Thoracic aorta (tissue), 2 donors: Measurements from ENCODE around the gene LRRN4. TPM values are rescaled to one million over a fixed set of nuclear protein-coding genes. Genes with fewer than 3 reads are reported as not detected.
"Not testable (repeated sequence)": the region's sequence is repeated elsewhere in the genome, so short reads cannot be mapped to it uniquely, and the experiment has no call there.

Source experiments
- ATAC-seq: fragments of 150-250 bp; one replicate; pipeline ENCODE4 v1.8.0; 2017; ENCODE audit warnings: low read depth; ENCODE audit not compliant: insufficient number of reproducible peaks, low FRiP score
- DNase-seq: peaks from one replicate; pipeline ENCODE4 v3.0.0-alpha.2; 2020; ENCODE audit warnings: low spot score
- H3K27ac ChIP-seq, 2 donors: fragments of 200-600 bp; sonication (generic); 1 replicate in 1 of 2; 2 replicates in 1 of 2; pipeline ENCODE4 v1.5.1; 2016; ENCODE audit warnings: mild to moderate bottlenecking in 2 of 2, moderate library complexity in 2 of 2
- H3K27me3 ChIP-seq: fragments of 200-600 bp; sonication (generic); replicated peaks from 2 replicates; pipeline ENCODE4 v1.6.0; 2016; ENCODE audit warnings: mild to moderate bottlenecking; ENCODE audit not compliant: insufficient read depth
- H3K36me3 ChIP-seq: fragments of 200-600 bp; sonication (generic); one replicate; pipeline ENCODE4 v1.5.1; 2016
- H3K4me1 ChIP-seq, 2 donors: fragments of 200-600 bp; sonication (generic); 1 replicate in 1 of 2; 2 replicates in 1 of 2; pipeline versions ENCODE4 v1.5.1 to v1.6.0; 2016; ENCODE audit warnings: low read depth in 2 of 2, mild to moderate bottlenecking in 1 of 2; ENCODE audit not compliant: control insufficient read depth in 1 of 2
- H3K4me3 ChIP-seq: fragments of 200-600 bp; sonication (generic); 2 replicates; pipeline ENCODE4 v1.5.1; 2016; ENCODE audit warnings: mild to moderate bottlenecking
- H3K9me3 ChIP-seq: fragments of 200-600 bp; sonication (generic); 2 replicates; pipeline ENCODE4 v1.5.1; 2016
- total RNA-seq, 2 donors: library from RNA; depleted of rRNA; stranded (reverse); fragments of >200 nt; gene quantifications; one replicate each; pipeline versions ENCODE4 v1.1.0 to v1.2.3, GENCODE V29; 2016
- TF ChIP-seq, protein P1 (sequence below): fragments of 200-600 bp; sonication (generic); IDR thresholded peaks from one replicate; pipeline ENCODE4 v1.5.1; 2019; ENCODE audit warnings: antibody characterized with exemption

The LRRN4 gene
- total RNA-seq, 2 donors from 2014 or later: 0.27 TPM; not detected in 1

DNA sequence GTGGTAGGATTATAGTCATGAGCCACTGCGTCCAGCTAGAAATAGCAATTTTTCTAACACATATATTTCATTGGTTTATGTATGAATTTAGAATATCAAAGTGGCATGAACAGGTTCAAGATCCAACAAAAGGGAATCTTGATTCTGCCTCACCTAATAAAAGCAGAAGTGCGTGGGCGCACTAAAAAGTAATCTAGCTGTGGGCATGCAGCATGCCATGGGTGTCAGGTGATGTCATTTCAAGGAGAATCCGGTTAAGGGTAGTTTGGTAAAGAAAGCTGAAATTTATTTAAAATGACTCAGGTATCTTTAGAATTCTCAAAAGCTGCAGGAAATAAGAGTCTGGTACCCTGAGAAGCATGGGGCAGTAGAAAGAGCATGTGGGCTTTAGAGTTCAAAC, 17.6 kb downstream of the LRRN4 start:
- Histone ChIP-seq H3K27ac (no peak overlapping the region), H3K4me3 (no peak overlapping the region), H3K9me3 (no peaks in the 10 kb centered on the region), H3K4me1 (peaks cover 5 to 18% of the 10 kb centered on the region in 2 donors), H3K27me3 (no peaks in the 10 kb centered on the region), H3K36me3 (peaks cover 26% of the 10 kb centered on the region)
- TF ChIP-seq, protein P1, sequence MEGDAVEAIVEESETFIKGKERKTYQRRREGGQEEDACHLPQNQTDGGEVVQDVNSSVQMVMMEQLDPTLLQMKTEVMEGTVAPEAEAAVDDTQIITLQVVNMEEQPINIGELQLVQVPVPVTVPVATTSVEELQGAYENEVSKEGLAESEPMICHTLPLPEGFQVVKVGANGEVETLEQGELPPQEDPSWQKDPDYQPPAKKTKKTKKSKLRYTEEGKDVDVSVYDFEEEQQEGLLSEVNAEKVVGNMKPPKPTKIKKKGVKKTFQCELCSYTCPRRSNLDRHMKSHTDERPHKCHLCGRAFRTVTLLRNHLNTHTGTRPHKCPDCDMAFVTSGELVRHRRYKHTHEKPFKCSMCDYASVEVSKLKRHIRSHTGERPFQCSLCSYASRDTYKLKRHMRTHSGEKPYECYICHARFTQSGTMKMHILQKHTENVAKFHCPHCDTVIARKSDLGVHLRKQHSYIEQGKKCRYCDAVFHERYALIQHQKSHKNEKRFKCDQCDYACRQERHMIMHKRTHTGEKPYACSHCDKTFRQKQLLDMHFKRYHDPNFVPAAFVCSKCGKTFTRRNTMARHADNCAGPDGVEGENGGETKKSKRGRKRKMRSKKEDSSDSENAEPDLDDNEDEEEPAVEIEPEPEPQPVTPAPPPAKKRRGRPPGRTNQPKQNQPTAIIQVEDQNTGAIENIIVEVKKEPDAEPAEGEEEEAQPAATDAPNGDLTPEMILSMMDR: no peak
- ATAC-seq (no peak), DNase-seq (no peak)

DNA sequence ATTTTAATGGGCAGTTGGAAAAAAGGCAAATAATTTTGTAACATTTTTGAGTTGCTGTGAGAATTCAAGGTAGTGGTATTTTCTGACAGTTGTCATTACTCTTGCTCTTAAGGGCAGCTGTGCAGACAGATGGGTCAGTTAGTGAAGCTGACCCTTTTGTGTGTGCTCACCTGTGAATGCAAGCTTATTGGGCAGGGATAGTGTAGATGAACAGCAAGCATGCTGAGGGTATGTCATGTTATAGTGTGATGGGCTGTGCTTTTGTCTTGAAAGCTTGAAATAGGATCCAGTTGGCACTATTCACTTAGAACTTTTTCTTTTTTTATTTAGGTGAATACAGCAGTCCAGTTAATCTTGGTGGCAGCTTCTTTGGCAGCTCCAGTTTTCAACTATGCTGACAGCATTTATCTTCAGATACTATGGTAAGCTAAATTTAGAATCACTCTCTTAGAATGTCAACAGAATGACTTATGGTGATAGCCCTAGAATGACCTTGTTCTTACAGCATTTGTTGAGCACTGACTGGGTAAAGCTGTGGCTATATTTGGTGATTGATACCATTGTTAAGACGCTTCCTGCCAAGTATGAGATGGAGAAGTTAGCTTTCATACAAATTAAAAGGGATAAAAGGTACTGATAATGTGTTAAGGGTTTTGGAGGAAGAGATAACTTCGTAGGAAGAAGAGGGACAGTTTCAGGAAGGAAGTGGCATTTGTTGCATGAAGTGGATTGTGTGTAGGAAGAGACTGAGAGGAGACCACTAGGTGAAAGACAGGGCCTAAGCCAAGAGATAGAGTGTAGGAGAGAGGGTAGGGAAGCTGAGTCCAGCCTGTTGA, 19.5 kb downstream of the LRRN4 start:
- no peak for ATAC-seq
- H3K4me1 ChIP-seq: peaks cover 10 to 23% of the 10 kb centered on the region in 2 donors
- no peak overlapping the region for H3K4me3 ChIP-seq
- TF ChIP-seq, protein P1: no peak
- peaks cover 16% of the 10 kb centered on the region for H3K36me3 ChIP-seq
- DNase-seq: no peak
- H3K27ac ChIP-seq: peak overlapping the region; percentile 10 to 27
- no peaks in the 10 kb centered on the region for H3K9me3 ChIP-seq
- H3K27me3 ChIP-seq: no peaks in the 10 kb centered on the region

DNA sequence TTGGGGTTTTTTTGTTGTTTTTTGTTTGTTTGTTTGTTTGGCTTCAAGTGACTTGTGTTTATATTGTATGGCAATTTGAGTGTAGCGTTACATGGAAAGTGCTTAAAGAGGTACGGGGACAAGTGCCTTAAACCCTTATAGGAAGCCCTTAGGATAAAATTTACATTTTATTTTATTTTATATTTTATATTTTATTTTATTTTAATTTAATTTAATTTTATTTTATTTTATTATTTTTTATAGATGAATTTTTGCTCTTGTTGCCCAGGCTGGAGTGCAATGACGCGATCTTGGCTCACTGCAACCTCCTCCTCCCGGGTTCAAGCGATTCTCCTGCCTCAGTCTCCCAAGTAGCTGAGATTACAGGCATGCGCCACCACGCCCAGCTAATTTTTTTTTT, 21.0 kb downstream of the LRRN4 start:
- not testable (repeated sequence) for DNase-seq, H3K27ac ChIP-seq, ATAC-seq, H3K27me3 ChIP-seq, H3K9me3 ChIP-seq, H3K4me3 ChIP-seq
- Histone ChIP-seq H3K36me3 (peaks cover 12% of the 10 kb centered on the region), H3K4me1 (peaks cover 16 to 29% of the 10 kb centered on the region in 2 donors)

DNA sequence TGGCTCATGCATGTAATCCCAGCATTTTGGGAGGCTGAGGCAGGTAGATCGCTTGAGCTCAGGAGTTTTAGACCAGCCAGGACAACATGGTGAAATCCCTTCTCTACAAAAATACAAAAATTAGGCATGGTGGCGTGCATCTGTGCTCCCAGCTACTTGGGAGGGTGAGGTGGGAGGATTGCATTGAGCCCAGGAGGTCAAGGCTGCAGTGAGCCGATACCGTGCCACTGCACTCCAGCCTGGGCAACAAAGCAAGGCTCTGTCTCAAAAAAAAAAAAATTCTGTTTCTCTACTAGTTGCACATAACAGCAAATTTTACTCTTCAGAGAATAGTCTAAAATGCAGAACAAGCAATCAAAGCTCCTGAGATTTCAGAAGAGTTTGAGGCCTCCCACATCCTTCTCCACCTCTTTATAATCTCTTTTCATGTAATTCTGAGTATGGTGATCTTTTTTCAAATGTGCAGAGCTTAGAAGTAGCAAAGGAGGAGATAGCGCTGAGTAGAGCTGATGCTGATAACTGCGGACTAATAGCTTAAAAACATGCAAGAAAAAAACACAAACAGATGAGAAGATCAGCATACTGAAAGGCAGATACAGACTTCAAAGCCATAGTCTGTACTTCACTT, 23.3 kb downstream of the LRRN4 start:
- DNase-seq (no peak), ATAC-seq (no peak)
- H3K4me3 ChIP-seq: no peak overlapping the region
- H3K36me3 ChIP-seq: no peaks in the 10 kb centered on the region
- H3K9me3 ChIP-seq: no peaks in the 10 kb centered on the region
- peaks cover 16 to 29% of the 10 kb centered on the region in 2 donors for H3K4me1 ChIP-seq
- TF ChIP-seq, protein P1: no peak
- no peak overlapping the region for H3K27ac ChIP-seq
- H3K27me3 ChIP-seq: no peaks in the 10 kb centered on the region

DNA sequence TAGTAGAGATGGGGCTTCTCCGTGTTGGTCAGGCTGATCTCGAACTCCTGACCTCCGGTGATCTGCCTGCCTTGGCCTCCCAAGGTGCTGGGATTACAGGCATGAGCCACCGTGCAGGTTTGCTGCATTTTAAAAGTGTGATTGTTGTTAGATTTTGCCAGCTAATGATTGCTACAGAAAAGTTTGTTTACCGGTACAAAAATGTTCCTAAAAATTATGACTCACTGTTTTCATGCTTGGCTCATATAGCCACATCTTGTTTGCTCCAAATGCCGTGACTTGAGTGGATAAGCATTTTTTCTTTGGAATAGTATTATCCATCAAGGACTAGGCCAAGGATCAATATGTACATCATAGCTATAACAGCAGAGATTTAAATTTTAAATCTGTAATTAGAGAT, 24.3 kb downstream of the LRRN4 start:
- Histone ChIP-seq H3K27ac (peak overlapping the region in 1 of 2 donors; percentile 7), H3K4me1 (peaks cover 16 to 20% of the 10 kb centered on the region in 2 donors), H3K36me3 (no peaks in the 10 kb centered on the region), H3K4me3 (no peak overlapping the region), H3K9me3 (no peaks in the 10 kb centered on the region), H3K27me3 (no peaks in the 10 kb centered on the region)
- DNase-seq (no peak), ATAC-seq (no peak)
- TF ChIP-seq, protein P1: no peak
